Measurements from ENCODE around the gene SCAF4.
A peak's percentile ranks its signal among the peaks of the same experiment; 100 is the strongest.
"Not testable (repeated sequence)": the region's sequence is repeated elsewhere in the genome, so short reads cannot be mapped to it uniquely, and the experiment has no call there.

Gene SCAF4

GRCh38 chr21:31667639-31668038 lies 64.3 kb downstream of the SCAF4 start:
- no peak for DNase-seq

DNA sequence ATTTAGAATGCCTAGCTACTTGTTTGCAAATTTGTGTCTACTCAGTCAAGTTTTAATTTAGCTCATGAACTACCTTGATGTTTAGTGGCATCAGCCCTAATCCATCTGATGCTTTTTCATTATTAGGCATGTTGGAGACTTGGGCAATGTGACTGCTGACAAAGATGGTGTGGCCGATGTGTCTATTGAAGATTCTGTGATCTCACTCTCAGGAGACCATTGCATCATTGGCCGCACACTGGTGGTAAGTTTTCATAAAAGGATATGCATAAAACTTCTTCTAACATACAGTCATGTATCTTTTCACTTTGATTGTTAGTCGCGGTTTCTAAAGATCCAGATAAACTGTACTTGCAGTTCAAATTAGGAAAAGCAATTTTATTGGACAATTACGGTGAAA lies 64.8 kb downstream of the SCAF4 start:
- no peak for DNase-seq

- no peak for DNase-seq
Observed at GRCh38 chr21:31666445-31667010, 65.4 kb downstream of the SCAF4 start.

DNA sequence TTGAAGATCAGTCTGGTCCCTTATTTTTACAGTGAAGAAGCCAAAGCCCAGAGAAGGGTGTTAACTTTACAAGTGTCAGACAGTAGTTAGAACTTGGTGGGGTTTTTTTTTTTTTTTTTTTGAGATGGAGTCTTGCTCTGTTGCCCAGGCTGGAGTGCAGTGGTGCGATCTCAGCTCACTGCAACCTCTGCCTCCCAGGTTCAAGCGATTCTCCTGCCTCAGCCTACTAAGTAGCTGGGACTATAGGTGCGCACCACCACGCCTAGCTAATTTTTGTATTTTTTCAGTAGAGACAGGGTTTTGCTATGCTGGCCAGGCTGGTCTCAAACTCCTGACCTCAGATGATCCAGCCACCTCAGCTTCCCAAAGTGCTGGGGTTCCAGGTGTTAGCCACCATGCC lies 66.0 kb downstream of the SCAF4 start:
- DNase-seq: not testable (repeated sequence)

DNA sequence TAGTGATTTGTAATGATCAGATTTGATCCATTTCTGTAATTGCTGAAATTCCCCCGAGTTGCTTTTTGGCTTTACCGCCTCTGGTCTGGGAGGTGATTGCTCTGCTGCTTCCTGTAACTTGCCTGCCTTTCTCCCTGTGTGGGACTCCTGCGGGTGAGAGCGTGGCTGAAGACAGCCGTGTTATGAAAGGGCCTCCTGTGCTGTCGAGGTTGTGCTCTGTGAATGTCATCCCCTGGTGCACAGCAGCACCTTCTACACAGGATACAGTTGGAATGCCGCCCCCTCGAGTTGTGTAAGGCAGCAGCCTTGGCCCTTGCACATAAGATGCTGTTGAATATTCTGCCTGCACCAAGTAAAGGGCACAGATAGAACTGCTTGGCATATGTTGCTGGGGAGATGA lies 66.5 kb downstream of the SCAF4 start:
- DNase-seq: no peak

DNA sequence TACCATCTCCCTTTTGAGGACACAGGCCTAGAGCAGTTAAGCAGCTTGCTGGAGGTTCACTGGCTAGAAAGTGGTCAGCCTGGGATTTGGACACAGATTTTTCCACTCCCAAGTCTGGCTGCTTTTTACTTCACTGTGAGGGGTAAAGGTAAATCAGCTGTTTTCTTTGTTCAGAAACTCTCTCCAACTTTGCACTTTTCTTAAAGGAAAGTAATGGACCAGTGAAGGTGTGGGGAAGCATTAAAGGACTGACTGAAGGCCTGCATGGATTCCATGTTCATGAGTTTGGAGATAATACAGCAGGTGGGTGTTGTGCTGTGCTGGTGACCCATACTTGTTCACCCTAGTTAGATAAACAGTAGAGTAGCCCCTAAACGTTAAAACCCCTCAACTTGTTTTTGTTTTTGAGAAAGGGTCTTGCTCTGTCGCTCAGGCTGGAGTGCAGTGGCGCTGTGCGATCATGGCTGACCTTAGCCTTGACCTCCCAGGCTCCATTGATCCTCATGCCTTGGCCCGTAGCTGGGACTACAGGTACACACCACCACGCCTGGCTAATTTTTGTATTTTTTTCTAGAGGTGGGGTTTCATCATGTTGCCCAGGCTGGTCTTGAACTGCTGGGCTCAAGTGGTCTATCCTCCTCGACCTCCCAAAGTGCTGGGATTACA lies 68.2 kb downstream of the SCAF4 start:
- no peak for DNase-seq

- DNase-seq: no peak
Observed at GRCh38 chr21:31660591-31660990, 71.3 kb downstream of the SCAF4 start.

GRCh38 chr21:31660259-31660565 lies 71.7 kb downstream of the SCAF4 start:
- no peak for DNase-seq

- DNase-seq: peak; percentile 76 to 96
Observed at GRCh38 chr21:31659536-31660258, 72.2 kb downstream of the SCAF4 start, which contains the start of gene SOD1. SOD1 (plus strand) TSS chr21:31659693; CDS start chr21:31659770, 77 bp downstream.

DNA sequence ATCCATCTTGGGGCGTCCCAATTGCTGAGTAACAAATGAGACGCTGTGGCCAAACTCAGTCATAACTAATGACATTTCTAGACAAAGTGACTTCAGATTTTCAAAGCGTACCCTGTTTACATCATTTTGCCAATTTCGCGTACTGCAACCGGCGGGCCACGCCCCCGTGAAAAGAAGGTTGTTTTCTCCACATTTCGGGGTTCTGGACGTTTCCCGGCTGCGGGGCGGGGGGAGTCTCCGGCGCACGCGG lies 72.7 kb downstream of the SCAF4 start:
- DNase-seq: no peak

DNA sequence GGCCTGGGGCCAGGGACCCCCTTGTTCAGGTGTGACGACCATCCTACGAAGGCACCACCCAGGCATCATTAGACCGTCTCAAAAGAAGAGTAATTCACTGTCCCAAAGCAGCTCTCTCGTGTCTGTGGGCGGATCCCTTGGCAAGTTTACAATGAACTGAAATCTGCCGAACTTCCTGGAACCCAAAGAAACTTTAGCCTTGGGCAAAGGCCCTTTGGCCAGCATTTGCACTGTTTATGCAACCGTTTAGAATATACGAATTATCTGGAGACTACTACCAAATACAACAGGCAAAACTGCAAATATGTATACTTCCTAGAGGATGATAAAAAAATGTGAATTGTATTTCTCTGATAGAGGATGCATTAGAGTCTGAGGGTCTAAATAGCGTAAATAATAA lies 73.9 kb downstream of the SCAF4 start:
- no peak for DNase-seq

DNA sequence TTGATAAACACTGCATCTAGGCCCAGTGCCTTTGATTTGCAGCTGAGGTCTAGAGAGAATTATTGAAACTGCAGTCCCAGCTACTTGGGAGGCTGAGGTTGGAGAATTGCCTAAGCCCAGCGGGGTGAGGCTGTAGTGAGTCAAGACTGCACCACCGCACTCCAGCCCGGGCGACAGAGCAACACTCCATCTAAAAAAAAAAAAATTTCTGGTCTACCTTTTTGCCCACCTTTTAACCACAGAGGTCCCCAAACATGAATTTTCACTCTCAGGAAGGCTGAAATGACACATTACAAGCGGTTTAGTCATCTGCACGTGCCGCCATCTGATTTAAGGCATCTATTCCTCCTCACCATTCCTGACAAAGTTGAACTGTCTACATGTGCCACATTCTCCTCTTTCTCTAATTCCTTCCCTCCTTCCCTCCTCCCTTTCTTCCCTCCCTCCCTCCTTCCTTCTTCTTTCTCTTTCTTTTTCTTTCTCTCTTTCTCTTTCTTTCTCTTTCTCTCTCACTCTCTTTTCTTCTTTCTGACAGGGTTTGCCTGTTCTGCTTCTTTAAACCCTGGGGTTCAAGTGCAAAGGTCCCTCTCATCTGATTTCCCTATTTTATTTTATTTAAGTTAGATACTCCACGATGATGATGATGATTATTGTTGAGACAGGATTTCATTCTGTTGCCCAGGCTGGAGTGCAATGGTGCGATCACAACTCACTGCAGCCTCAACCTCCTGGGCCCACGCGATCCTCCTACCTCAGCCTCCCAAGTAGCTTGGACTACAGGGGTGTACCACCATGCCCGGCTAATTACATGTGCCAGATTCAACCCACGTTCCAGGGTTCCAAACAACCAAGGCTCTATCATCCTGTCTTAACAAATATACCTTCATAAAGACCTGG lies 75.5 kb downstream of the SCAF4 start:
- DNase-seq: no peak

- not testable (repeated sequence) for DNase-seq
Observed at GRCh38 chr21:31654821-31655580, 76.9 kb downstream of the SCAF4 start.

GRCh38 chr21:31654340-31654739 lies 77.6 kb downstream of the SCAF4 start:
- DNase-seq: no peak

DNA sequence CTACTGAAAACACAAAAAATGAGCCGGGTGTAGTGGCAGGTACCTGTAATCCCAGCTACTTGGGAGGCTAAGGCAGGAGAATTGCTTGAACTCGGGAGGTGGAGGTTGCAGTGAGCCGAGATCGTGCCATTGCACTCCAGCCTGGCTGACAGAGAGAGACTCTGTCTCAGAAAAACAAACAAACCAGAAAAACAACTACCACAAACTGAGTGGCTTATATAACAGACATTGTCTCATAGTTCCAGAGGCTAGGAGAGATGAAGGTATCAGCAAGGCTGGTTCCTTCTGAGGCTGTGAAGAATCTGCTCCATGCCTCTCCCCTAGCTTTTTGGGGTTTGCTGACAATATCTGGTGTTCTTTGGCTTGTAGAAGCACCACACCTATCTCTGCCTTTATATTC lies 80.4 kb downstream of the SCAF4 start:
- DNase-seq: not testable (repeated sequence)

GRCh38 chr21:31650930-31651329 lies 81.0 kb downstream of the SCAF4 start:
- no peak for DNase-seq

GRCh38 chr21:31647650-31648049 lies 84.3 kb downstream of the SCAF4 start:
- DNase-seq: no peak

DNA sequence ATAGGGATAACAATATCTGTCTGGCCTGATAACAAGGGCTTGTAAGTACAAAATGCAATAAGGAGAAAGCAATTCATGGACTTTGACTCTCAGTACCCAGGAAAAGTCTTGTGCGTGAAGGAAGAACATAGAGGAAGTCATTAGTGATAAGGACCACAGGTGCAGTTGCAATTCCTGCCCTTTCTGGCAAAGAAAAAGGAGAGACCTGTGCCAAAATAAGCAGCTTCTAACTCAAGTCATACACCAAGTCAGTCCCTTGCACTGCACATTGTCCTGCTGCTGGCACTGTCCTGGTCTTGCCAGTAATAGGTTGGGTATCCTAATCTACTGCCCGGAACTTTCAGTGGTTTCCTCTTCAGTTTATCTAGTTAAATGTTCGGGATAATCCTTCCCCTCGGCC lies 87.3 kb downstream of the SCAF4 start:
- no peak for DNase-seq

- DNase-seq: no peak
Observed at GRCh38 chr21:31641416-31641922, 90.4 kb downstream of the SCAF4 start.

DNA sequence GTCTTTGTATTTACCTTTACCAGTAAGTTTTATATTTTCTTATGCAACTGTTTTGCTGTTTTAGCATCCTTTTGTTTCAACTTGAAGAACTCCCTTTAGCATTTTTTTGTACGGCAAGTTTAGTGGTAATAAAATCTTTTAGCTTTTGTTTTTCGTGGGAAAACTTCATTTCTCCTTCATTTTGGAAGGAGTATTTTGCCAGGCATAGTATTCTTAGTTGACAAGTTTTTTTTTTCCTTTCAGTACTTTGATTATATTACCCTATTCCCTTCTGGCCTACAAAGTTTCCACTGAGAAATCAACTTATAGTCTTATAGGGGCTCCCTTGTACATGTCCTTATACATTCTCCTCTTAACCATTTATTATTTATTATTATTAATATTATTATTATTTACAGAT lies 95.0 kb downstream of the SCAF4 start:
- DNase-seq: no peak

DNA sequence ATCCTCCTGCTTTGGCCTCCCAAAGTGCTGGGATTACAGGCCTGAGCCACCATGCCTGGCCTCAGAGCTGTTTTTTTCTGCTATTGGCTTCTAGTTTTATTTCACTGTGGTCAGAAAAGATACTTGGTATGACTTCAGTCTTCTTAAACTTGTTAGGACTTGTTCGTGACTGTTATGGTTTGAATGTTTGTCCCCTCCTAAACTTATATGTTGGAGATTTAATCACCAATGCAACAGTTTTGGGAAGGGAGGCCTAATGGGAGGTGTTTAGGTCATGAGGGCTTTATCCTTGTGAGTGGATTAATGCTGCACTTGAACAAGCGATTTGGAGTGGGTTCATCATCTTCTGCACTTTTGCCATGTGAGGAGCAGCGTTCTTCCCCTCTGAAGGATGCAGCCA lies 96.9 kb downstream of the SCAF4 start:
- no peak for DNase-seq

DNA sequence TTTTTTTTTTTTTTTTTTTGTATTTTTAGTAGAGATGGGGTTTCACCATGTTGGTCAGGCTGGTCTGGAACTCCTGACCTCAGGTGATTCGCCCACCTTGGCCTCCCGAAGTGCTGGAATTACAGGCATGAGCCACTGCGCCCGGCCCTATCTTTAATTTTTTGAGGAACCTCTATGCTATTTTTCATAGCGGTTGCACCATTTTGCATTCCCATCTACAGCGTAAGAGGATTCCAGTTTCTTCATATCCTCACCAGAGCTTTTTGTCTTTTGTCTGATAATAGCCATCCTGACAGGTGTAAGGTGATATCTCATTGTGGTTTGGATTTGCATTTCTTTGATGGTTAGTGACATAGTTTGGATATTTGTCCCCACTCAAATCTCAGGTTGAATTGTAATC lies 100.0 kb downstream of the SCAF4 start:
- not testable (repeated sequence) for DNase-seq
